ENCODE measurements around the gene POLG2. TPM values are rescaled to one million over a fixed set of nuclear protein-coding genes. Genes with fewer than 3 reads are reported as not detected.

The POLG2 gene
- total RNA-seq, 2 experiments from 2014 or later: 34.7 to 35.2 TPM

DNA sequence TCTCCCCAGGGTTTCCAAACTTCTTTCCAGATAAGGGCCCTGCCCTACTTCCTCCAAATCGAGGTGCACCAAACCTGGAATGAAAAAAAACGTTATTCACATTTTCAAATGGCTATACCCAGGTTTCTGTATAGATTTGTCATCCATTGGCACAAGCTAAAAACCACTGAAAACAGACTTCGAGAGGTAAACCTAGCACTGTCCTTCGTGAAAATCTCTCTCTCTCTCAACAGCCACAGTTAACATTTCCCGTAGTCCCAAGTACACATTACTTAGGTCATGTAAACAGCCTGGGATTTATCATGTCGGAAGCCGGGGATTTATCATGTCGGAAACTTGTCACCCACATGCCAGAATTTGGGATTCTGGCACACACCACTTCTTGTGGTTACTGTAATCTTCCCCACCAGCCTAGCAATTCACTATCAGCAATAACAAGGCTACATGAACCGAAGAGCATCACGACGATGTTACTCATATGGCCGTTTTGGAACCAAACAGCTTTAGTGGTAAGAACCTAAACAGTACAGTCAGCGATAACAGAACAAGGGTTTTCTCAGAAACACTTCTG is 8.0 kb upstream of the POLG2 start:
- Mint-ChIP-seq H3K4me1 (peaks cover 69% of the 10 kb centered on the region), H3K27ac (peak overlapping the region; percentile 100), H3K4me3 (peak overlapping the region; percentile 99), H3K27me3 (no peaks in the 10 kb centered on the region), H3K36me3 (ENCODE audit: low read depth) (peaks cover 84% of the 10 kb centered on the region), H3K9me3 (no peaks in the 10 kb centered on the region)
- ChIA-PET POLR2A (interaction anchor here (0.6 to 6.9 kb wide), 47 partner anchors 9 to 804 kb away, joined by 3 to 387 read pairs (median 6); partner anchors contain the start of genes ERN1, POLG2, SMARCD2 and SMURF2), CTCF (interaction anchor here (1.0 to 5.4 kb wide), 7 partner anchors 7 to 198 kb away, joined by 3 to 52 read pairs (median 5); partner anchors contain the start of gene POLG2)
- DNase-seq: no peak

DNA sequence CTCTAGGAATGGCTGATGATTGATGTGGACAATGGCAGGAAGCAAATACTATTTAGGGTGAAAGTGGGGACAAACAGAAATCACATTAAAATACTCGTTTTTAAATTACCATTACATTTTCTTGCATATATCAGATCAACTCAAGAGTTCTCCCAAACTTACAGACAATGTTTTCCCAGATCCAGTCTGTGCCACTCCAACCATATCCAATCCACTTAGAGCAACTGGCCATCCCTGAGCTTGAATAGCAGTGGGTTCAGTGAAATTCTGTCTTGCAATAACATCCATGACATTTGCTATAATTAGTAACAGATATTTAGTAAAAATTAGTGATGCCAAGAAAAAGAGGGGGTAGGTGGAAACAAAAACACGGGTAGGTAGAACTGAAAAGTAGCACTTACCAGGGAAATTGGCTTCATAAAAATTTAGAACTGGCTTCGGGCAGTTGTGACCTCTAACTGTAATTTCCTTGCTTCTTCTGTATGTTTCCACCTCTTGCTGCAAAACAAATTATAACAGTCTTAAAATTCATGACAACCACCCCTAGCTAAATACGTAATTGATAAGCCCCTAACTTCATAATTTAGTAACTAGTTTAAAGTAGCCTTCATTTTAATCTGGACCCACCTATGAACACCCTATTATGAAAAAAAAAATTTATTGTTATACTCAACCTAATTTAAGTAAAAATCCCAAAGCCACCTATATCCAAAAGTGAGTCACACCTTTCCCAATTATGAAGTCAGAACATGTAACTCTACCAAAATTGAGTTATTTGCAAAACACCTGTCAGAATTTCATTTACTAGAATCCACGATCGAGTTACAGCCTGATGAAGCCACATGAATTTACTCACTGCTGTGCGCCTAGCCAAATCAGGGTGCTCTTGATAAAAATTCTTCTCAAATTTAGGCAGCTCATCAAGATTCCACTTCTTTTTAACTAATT is 7.2 kb upstream of the POLG2 start:
- POLR2A ChIA-PET: interaction anchor here (0.8 to 6.9 kb wide), 16 partner anchors 10 to 454 kb away, joined by 3 to 387 read pairs (median 6); partner anchors contain the start of genes POLG2 and SMURF2
- CTCF ChIA-PET: interaction anchor here (1.4 to 5.4 kb wide), 3 partner anchors 12 to 85 kb away, joined by 4 to 52 read pairs (median 8); no protein-coding TSS in a partner anchor
- peaks cover 88% of the 10 kb centered on the region for H3K36me3 Mint-ChIP-seq (ENCODE audit: low read depth)
- H3K27me3 Mint-ChIP-seq: no peaks in the 10 kb centered on the region
- H3K9me3 Mint-ChIP-seq: no peaks in the 10 kb centered on the region
- no peak for DNase-seq
- H3K27ac Mint-ChIP-seq: peak overlapping the region; percentile 100
- H3K4me3 Mint-ChIP-seq: peak overlapping the region; percentile 99
- peaks cover 69% of the 10 kb centered on the region for H3K4me1 Mint-ChIP-seq

DNA sequence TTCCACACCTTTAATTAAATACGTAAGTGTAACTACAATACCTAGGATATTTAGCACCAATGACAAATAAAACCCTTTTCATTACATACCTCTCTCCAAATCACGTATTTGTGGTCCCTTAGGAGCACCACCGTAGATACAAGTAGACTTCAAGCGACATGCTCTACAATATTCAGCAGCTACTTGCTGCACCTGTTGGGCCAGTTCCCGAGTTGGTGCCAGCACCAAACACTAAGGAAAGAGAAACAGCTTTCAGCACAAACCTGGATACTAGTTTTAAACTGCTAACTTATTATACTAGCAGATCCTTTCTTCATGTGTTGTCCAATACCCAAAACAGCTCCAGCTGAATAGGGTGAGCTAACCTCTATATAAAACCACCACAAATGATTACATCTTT is 6.5 kb upstream of the POLG2 start:
- Mint-ChIP-seq H3K27ac (no peak overlapping the region), H3K4me3 (no peak overlapping the region), H3K36me3 (ENCODE audit: low read depth) (peaks cover 89% of the 10 kb centered on the region), H3K9me3 (no peaks in the 10 kb centered on the region), H3K27me3 (no peaks in the 10 kb centered on the region), H3K4me1 (peaks cover 70% of the 10 kb centered on the region)
- no peak for DNase-seq
- ChIA-PET CTCF (interaction anchor here (2.2 to 5.4 kb wide), 2 partner anchors 11 to 84 kb away, joined by 8 to 52 read pairs; no protein-coding TSS in a partner anchor), POLR2A (interaction anchor here (0.8 to 6.9 kb wide), 6 partner anchors 9 to 200 kb away, joined by 3 to 387 read pairs (median 6); partner anchors contain the start of gene POLG2)

DNA sequence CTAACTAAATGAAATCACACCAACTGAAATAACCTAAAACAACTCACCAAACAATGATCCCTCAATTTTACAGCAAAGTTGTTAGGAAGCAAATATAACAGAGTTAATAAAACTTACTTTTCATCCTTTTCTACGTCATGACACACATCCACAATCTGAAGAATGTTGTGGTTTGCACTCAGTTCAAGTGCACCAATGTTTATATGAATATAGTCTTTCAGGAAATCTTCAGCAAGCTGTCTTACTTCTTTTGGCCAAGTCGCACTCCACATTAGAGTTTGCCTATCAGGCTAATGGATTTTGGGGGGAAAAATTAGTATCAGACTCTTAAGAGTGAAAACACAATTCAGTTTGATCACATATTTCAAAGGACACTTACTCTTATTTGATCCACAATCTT is 6.0 kb upstream of the POLG2 start:
- Mint-ChIP-seq H3K4me3 (no peak overlapping the region), H3K9me3 (no peaks in the 10 kb centered on the region)

DNA sequence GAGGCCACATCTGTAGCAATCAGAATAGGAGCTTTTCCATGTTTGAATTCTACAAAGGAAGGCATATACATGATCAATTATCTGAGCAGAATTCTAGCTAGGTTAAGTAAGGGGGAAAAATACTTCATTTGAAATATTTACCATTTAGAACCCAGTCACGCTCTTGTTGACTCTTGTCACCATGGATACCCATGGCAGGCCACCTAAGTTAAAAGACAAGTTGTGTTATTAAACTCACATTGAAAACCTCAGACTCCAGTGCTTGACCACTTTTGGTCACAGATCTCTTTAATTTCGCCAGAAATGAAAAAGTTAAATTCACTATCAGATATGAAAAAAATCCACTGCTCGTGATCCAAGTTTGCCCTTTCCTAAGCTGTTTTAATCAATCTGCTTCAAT is 5.2 kb upstream of the POLG2 start:
- POLR2A ChIA-PET: interaction anchor here (0.7 to 6.9 kb wide), 4 partner anchors 8 to 159 kb away, joined by 3 to 387 read pairs (median 7); partner anchors contain the start of genes POLG2 and SMURF2
- Mint-ChIP-seq H3K36me3 (ENCODE audit: low read depth) (peaks cover 93% of the 10 kb centered on the region), H3K27ac (no peak overlapping the region), H3K9me3 (no peaks in the 10 kb centered on the region), H3K4me1 (peaks cover 75% of the 10 kb centered on the region), H3K4me3 (no peak overlapping the region), H3K27me3 (no peaks in the 10 kb centered on the region)
- CTCF ChIA-PET: interaction anchor here (1.1 to 2.2 kb wide), 3 partner anchors 11 to 147 kb away, joined by 5 to 8 read pairs (median 6); no protein-coding TSS in a partner anchor
- DNase-seq: no peak

More for the DNA sequence above, 6.0 kb upstream of the POLG2 start:
- POLR2A ChIA-PET: interaction anchor here (1.5 to 6.9 kb wide), 5 partner anchors 8 to 159 kb away, joined by 3 to 387 read pairs (median 9); partner anchors contain the start of genes POLG2 and SMURF2
- peaks cover 91% of the 10 kb centered on the region for H3K36me3 Mint-ChIP-seq (ENCODE audit: low read depth)
- CTCF ChIA-PET: interaction anchor here (1.1 to 5.4 kb wide), 4 partner anchors 11 to 147 kb away, joined by 5 to 52 read pairs (median 7); no protein-coding TSS in a partner anchor
- peaks cover 71% of the 10 kb centered on the region for H3K4me1 Mint-ChIP-seq
- no peak overlapping the region for H3K27ac Mint-ChIP-seq
- DNase-seq: no peak
- H3K27me3 Mint-ChIP-seq: no peaks in the 10 kb centered on the region

DNA sequence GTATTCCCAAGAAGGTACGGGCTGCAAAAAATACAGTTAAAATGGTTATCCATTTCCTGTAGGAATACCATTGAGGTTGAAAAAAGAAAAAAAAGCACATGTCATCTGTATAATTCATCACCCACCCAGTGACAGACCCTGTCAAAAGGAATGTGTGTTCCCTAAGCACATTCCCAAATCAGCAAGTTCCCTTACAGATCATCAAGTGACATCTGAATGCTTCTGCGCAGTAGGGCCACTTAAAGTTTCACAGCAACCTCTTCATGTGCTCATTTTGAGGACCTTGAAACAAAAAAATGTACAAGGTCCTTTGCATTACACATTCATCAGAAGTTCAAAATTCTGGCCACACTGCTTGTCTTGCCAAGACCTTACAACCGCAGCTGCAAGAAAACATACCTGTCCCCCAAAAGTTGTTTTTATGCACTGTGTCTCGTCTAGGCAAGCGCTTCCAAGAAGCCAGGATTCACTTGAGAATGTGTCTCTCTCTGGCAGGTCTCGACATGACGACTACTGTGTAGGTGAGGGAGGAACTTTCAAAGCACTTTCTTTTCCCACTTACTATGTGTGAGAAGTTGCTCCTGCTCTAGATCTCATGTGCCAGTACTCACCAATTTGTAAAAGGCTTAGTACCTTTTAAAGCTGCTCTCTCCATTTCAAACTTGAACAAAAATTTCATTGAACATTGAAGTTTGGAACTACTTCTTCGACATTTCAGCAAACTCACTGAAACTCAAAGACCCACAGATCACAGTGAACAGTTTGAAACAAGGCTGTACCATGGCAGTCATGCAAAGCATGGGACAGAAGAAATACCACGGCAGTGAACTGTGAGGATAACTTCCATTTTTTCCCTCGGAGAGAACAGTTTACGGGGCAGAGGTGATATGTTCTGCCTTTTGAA is 4.3 kb upstream of the POLG2 start:
- H3K27ac Mint-ChIP-seq: no peak overlapping the region
- no peaks in the 10 kb centered on the region for H3K27me3 Mint-ChIP-seq
- POLR2A ChIA-PET: interaction anchor here (1.5 to 6.9 kb wide), 5 partner anchors 7 to 355 kb away, joined by 3 to 387 read pairs (median 5); partner anchors contain the start of genes POLG2 and SMURF2
- DNase-seq: no peak
- H3K36me3 Mint-ChIP-seq (ENCODE audit: low read depth): peaks cover 89% of the 10 kb centered on the region
- no peak overlapping the region for H3K4me3 Mint-ChIP-seq
- H3K4me1 Mint-ChIP-seq: peaks cover 79% of the 10 kb centered on the region
- CTCF ChIA-PET: interaction anchor here (1.8 to 3.4 kb wide), 3 partner anchors 10 to 148 kb away, joined by 6 to 14 read pairs (median 6); no protein-coding TSS in a partner anchor
- no peaks in the 10 kb centered on the region for H3K9me3 Mint-ChIP-seq

DNA sequence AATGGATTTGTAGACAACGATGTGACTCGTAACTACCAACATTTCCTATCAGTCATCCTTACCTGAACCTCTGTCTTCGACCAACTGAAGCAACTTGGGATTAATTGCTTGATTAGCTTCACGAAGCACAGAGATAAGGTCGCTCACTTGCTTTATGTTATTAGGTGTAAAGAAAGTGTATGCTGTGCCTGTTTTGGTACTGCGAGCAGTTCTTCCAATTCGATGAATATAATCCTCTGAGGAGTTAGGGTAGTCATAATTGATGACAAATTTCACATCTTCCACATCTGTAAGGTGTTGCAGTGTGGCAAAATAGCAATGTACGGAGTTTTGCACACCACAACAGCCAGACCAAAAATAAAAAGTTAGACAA is 3.6 kb upstream of the POLG2 start:
- Mint-ChIP-seq H3K4me1 (peaks cover 85% of the 10 kb centered on the region), H3K9me3 (no peaks in the 10 kb centered on the region), H3K4me3 (no peak overlapping the region), H3K27me3 (no peaks in the 10 kb centered on the region), H3K36me3 (ENCODE audit: low read depth) (peaks cover 83% of the 10 kb centered on the region), H3K27ac (no peak overlapping the region)
- POLR2A ChIA-PET: interaction anchor here (0.8 to 1.6 kb wide), 5 partner anchors 22 to 355 kb away, joined by 3 to 5 read pairs (median 3); no protein-coding TSS in a partner anchor
- no peak for DNase-seq
- CTCF ChIA-PET: interaction anchor here (2.1 to 3.4 kb wide), 2 partner anchors 10 to 149 kb away, joined by 6 to 14 read pairs; no protein-coding TSS in a partner anchor

DNA sequence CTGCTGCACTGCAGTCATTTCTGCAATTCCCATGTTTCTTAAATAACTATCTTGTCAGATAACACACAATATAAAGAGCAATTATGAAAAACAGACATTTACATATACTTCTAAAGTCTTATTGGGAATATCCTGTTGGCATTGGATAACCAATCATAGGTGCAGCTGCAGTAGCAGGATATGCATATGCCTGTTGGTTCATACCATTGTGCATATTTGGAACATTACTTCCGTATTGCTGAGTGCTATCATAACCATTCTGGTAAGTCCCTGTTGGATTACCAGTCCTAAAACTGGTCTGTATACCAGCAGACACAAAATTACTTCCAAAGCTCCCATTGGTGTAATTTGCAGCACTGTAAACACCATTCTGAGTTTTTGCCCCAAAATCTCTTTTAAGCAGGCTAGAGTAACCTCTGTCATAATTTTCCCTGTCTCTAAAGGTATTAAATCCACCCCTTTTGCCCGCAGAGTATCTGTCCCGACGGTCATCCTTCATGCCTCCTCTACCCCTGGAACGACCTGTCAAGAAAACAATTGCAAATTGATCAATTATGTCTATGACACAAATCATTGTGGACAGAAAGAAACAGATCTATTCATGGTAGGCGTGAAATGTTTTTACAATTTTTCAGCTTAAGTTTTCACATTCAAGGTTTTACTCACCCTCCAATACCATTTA is 3.1 kb upstream of the POLG2 start:
- H3K36me3 Mint-ChIP-seq (ENCODE audit: low read depth): peaks cover 79% of the 10 kb centered on the region
- H3K27ac Mint-ChIP-seq: peak overlapping the region; percentile 18
- no peaks in the 10 kb centered on the region for H3K9me3 Mint-ChIP-seq
- DNase-seq: no peak
- CTCF ChIA-PET: interaction anchor here (0.6 to 3.4 kb wide), 4 partner anchors 9 to 457 kb away, joined by 4 to 14 read pairs (median 6); no protein-coding TSS in a partner anchor
- peaks cover 88% of the 10 kb centered on the region for H3K4me1 Mint-ChIP-seq
- no peak overlapping the region for H3K4me3 Mint-ChIP-seq
- POLR2A ChIA-PET: interaction anchor here (0.8 to 10.2 kb wide), 9 partner anchors 5 to 486 kb away, joined by 3 to 387 read pairs (median 3); partner anchors contain the start of genes CEP95 and DDX5
- H3K27me3 Mint-ChIP-seq: no peaks in the 10 kb centered on the region

DNA sequence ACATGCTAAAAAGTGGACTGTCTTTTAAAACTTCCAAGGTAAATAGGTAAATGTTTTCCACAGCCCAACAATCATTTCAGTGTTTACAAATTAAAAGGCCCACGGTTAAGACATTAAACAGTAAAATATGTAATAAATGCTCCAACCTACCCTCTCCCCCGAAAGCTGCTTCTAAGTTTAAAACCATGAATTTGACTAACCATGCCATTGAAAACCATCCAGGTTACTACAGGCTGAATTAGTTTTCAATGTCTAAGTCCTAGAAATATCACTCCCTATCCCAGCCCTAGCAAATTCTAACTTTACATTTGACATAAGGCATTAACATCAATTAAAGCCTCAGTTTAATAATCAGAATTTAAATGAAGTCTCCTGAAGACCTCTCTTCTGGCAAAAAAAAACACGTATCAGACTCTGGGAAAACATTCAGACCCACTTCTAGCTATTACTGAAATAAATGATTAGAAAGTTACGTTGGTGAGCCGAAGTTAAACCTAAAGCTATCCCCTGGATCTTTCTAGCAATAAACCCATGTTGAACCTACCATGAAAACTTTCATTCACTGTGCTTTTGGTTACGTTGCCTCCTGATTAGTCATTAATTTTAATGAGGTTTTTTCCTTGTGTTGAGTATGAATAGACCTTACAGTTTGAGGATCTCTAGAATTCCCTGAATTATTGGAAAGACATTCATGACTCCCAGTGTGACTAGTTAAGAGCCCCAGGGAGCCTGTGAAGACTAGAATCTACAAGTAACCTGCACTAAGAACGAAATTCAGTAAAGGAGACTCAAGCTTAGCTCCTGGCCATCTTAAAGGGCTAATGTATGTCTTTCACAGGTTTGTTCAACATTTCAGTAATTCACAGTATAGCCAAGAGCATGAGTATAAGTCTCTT is 1.7 kb upstream of the POLG2 start:
- ChIA-PET CTCF (interaction anchor here (1.3 to 3.7 kb wide), 6 partner anchors 8 to 238 kb away, joined by 4 to 39 read pairs (median 10); partner anchors contain the start of genes CEP95 and DDX5), POLR2A (interaction anchor here (0.8 to 10.2 kb wide), 13 partner anchors 6 to 488 kb away, joined by 3 to 387 read pairs (median 5); partner anchors contain the start of genes CEP95, DDX5 and SMURF2)
- no peaks in the 10 kb centered on the region for H3K9me3 Mint-ChIP-seq
- H3K4me1 Mint-ChIP-seq: peaks cover 88% of the 10 kb centered on the region
- no peaks in the 10 kb centered on the region for H3K27me3 Mint-ChIP-seq
- H3K27ac Mint-ChIP-seq: peak overlapping the region; percentile 99
- H3K36me3 Mint-ChIP-seq (ENCODE audit: low read depth): peaks cover 76% of the 10 kb centered on the region
- H3K4me3 Mint-ChIP-seq: no peak overlapping the region
- no peak for DNase-seq

DNA sequence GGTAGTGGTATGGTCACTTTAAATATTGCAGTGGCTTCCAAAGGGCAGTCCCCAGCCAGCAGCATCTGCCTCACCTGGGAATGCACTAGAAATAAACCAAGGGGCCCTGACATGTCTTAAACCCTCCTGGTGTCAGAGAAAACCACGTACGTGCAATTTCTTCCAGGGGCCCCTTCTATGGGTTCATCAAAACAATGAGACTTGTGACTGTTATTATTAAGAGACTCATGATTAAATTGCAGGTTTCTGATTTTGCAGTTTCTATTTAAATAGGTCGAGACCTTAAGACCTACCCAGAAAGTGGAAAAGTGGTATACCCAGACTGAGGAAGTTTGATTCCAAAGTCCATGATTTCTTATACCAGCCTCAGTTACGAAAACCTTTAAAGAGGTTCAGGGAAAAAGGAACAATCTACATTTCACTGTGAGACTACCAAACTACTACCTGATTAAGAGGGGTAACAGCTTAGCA is 746 bp upstream of the POLG2 start:
- ChIA-PET POLR2A (interaction anchor here (0.6 to 10.2 kb wide), 18 partner anchors 7 to 724 kb away, joined by 3 to 387 read pairs (median 5); partner anchors contain the start of genes CCDC47, CEP95, DDX5 and SMURF2), CTCF (interaction anchor here (0.9 to 3.7 kb wide), 10 partner anchors 9 to 239 kb away, joined by 3 to 39 read pairs (median 4); partner anchors contain the start of genes CEP95 and DDX5)
- DNase-seq: no peak
- H3K9me3 Mint-ChIP-seq: no peaks in the 10 kb centered on the region
- peak overlapping the region; percentile 99 for H3K4me3 Mint-ChIP-seq
- H3K36me3 Mint-ChIP-seq (ENCODE audit: low read depth): peaks cover 72% of the 10 kb centered on the region
- H3K4me1 Mint-ChIP-seq: peaks cover 85% of the 10 kb centered on the region
- no peaks in the 10 kb centered on the region for H3K27me3 Mint-ChIP-seq
- peak overlapping the region; percentile 99 for H3K27ac Mint-ChIP-seq
